ENCODE data around the gene IL12RB1.
"Not testable (repeated sequence)": the region's sequence is repeated elsewhere in the genome, so short reads cannot be mapped to it uniquely, and the experiment has no call there.

The IL12RB1 gene

GRCh38 chr19:18044825-18045304 is 41.9 kb downstream of the IL12RB1 start:
- DNase-seq = peak; percentile 81

GRCh38 chr19:18043676-18044075 is 43.1 kb downstream of the IL12RB1 start:
- DNase-seq = no peak

- no peak for DNase-seq
Measured at GRCh38 chr19:18041054-18041453, 45.7 kb downstream of the IL12RB1 start.

- not testable (repeated sequence) for DNase-seq
Measured at GRCh38 chr19:18032102-18032501, 54.6 kb downstream of the IL12RB1 start.

GRCh38 chr19:18031401-18031800 is 55.3 kb downstream of the IL12RB1 start:
- not testable (repeated sequence) for DNase-seq

GRCh38 chr19:18029617-18030338 is 57.0 kb downstream of the IL12RB1 start:
- no peak for DNase-seq

GRCh38 chr19:18027151-18027550 is 59.6 kb downstream of the IL12RB1 start:
- no peak for DNase-seq

GRCh38 chr19:18023622-18024251 is 63.0 kb downstream of the IL12RB1 start:
- peak; percentile 56 for DNase-seq

GRCh38 chr19:18021121-18021755 is 65.5 kb downstream of the IL12RB1 start:
- DNase-seq = peak; percentile 64

GRCh38 chr19:18020212-18021085 is 66.3 kb downstream of the IL12RB1 start:
- no peak for DNase-seq

GRCh38 chr19:18017275-18018083 is 69.3 kb downstream of the IL12RB1 start:
- no peak for DNase-seq

- DNase-seq = no peak
Measured at GRCh38 chr19:18016209-18016910, 70.4 kb downstream of the IL12RB1 start.

GRCh38 chr19:18014197-18014596 is 72.5 kb downstream of the IL12RB1 start:
- no peak for DNase-seq

- DNase-seq = no peak
Measured at GRCh38 chr19:18013210-18014111, 73.3 kb downstream of the IL12RB1 start.

- no peak for DNase-seq
Measured at GRCh38 chr19:18010149-18010548, 76.6 kb downstream of the IL12RB1 start.

GRCh38 chr19:18009412-18010066 is 77.2 kb downstream of the IL12RB1 start:
- no peak for DNase-seq

Measured in stimulated activated CD4-positive, alpha-beta T cell treated with anti-CD3 and anti-CD28 coated beads, Interleukin-4, amount 100 ng/mL, for 1 hour (primary cell).